GM23248 (cell line): ENCODE results near the gene UQCRQ.

Experiments
- EZH2 ChIP-seq: fragments of 200-600 bp; sonication (generic); IDR thresholded peaks from 2 replicates; pipeline ENCODE4 v1.6.1; 2018; ENCODE audit warnings: antibody characterized with exemption, mild to moderate bottlenecking; ENCODE audit not compliant: insufficient read depth, poor library complexity, severe bottlenecking
- EZH2phosphoT487 ChIP-seq: fragments of 200-600 bp; sonication (generic); IDR thresholded peaks from 2 replicates; pipeline ENCODE4 v1.6.1; 2018; ENCODE audit warnings: antibody characterized with exemption, moderate library complexity, mild to moderate bottlenecking, low read depth; ENCODE audit not compliant: insufficient read depth

GRCh38 chr5:132821350-132821749 lies 45.1 kb upstream of the UQCRQ start:
- TF ChIP-seq EZH2 (no peak), EZH2phosphoT487 (no peak)
